ENCODE results near the gene PHLDB2.

GRCh38 chr3:111937871-111938270, 78.8 kb downstream of the PHLDB2 start:
- TF ChIP-seq CTCF (IDR thresholded peaks at IDR 0.05) (no peak), POLR2A (IDR thresholded peaks at IDR 0.05; ENCODE audit: low read depth) (no peak), EP300 (IDR thresholded peaks at IDR 0.05) (no peak), POLR2AphosphoS5 (IDR thresholded peaks at IDR 0.05) (no peak)

All from esophagus muscularis mucosa (tissue), 4 donors.